Transverse colon (tissue), 4 donors: Measurements from ENCODE around the gene EVA1C. TPM values are rescaled to one million over a fixed set of nuclear protein-coding genes. Genes with fewer than 3 reads are reported as not detected.

ENCODE experiments used
- DNase-seq: peaks from one replicate; pipeline ENCODE4 v3.0.0-alpha.2; 2019
- H3K27ac ChIP-seq, 4 donors: fragments of 200-600 bp; sonication (generic); 2 replicates each; pipeline ENCODE4 v1.5.1; 2016 to 2018; ENCODE audit warnings: inconsistent platforms in 4 of 4
- H3K27me3 ChIP-seq: fragments of 200-600 bp; sonication (generic); 2 replicates; pipeline ENCODE4 v1.5.1; 2017; ENCODE audit warnings: inconsistent platforms
- H3K36me3 ChIP-seq, 4 donors: fragments of 200-600 bp; sonication (generic); 2 replicates each; pipeline ENCODE4 v1.5.1; 2017 to 2019; ENCODE audit warnings: inconsistent platforms in 4 of 4
- H3K4me1 ChIP-seq, 4 donors: fragments of 200-600 bp; sonication (generic); 2 replicates each; pipeline ENCODE4 v1.5.1; 2017 to 2020; ENCODE audit warnings: inconsistent platforms in 4 of 4
- H3K4me3 ChIP-seq, 4 donors: fragments of 200-600 bp; sonication (generic); 1 replicate in 1 of 4; 2 replicates in 3 of 4; pipeline versions ENCODE4 v1.5.1 to v1.6.1; 2017 to 2019; ENCODE audit warnings: inconsistent platforms in 4 of 4
- H3K9me3 ChIP-seq, 2 donors: fragments of 200-600 bp; sonication (generic); 2 replicates each; pipeline ENCODE4 v1.5.1; 2017 to 2019; ENCODE audit warnings: inconsistent platforms in 2 of 2
- CTCF ChIP-seq, 5 experiments: fragments of 200-600 bp in 3 of 5; fragments of 450-650 bp in 2 of 5; sonication (generic) in 3 of 5; IDR thresholded peaks; 1 replicate in 2 of 5; 2 replicates in 3 of 5; pipeline ENCODE4 v1.5.1; 2016 to 2017; ENCODE audit warnings: antibody characterized with exemption in 5 of 5, inconsistent platforms in 3 of 5, mild to moderate bottlenecking in 2 of 5, moderate library complexity in 1 of 5
- EP300 ChIP-seq: sonication (generic); formaldehyde crosslinking; IDR thresholded peaks from one replicate; pipeline ENCODE4 v1.6.1; 2017; ENCODE audit warnings: antibody characterized with exemption, low read depth
- POLR2A ChIP-seq: fragments of 450-650 bp; IDR thresholded peaks from one replicate; pipeline ENCODE4 v1.6.1; 2016; ENCODE audit warnings: antibody characterized with exemption, mild to moderate bottlenecking, moderate library complexity
- POLR2AphosphoS5 ChIP-seq, 3 donors: sonication (generic); formaldehyde crosslinking; IDR thresholded peaks; one replicate each; pipeline ENCODE4 v1.6.1; 2016; ENCODE audit warnings: antibody characterized with exemption in 3 of 3
- WGBS, 2 donors: methylation state at CpG; one replicate each; pipeline ENCODE4 v1.1.5; 2018; ENCODE audit warnings: low coverage in 1 of 2; 5-methylcytosine and 5-hydroxymethylcytosine counted together
- in situ Hi-C, 4 donors: fragments of 200-750 bp; cut with MboI; loops; one replicate each; pipeline versions ENCODE4 v1.15.0 to v1.15.1; 2017; ENCODE audit warnings: low sequenced_read_pairs in 3 of 4, low pct_ligation_motif_present in 1 of 4, low pct_unique_long_range_greater_than_20kb in 1 of 4
- intact Hi-C: fragments of 100-400 bp; cut with DNase I; formaldehyde crosslinking; loops from one replicate; pipeline ENCODE4 v1.15.1; 2023; ENCODE audit warnings: low total_unique reads
- total RNA-seq, 4 donors: library from RNA; depleted of rRNA; stranded (reverse); fragments of >200 nt; gene quantifications; one replicate each; pipeline ENCODE4 v1.1.0, GENCODE V29; 2016

The EVA1C gene
- total RNA-seq, 4 donors from 2014 or later, result 8.6 to 44.1 (median 33.8) TPM

- no peak overlapping the region for H3K4me3 ChIP-seq
- in situ Hi-C loops (no loop called here), intact Hi-C loops (no loop called here)
- peaks cover 0 to 6% (median 3%) of the 10 kb centered on the region in 4 donors for H3K36me3 ChIP-seq
- no peaks in the 10 kb centered on the region for H3K27me3 ChIP-seq
- no peaks in the 10 kb centered on the region for H3K9me3 ChIP-seq
- no peak for DNase-seq
- no peak overlapping the region for H3K27ac ChIP-seq
- TF ChIP-seq POLR2A, result no peak
- TF ChIP-seq EP300, result no peak
- WGBS, 2 donors, result 79 to 80% methylated on average over 4 to 6 of the region's 6 CpGs
- H3K4me1 ChIP-seq, result no peaks in the 10 kb centered on the region
Observed at GRCh38 chr21:32468681-32469111, 56.2 kb downstream of the EVA1C start.

- H3K4me3 ChIP-seq, result no peak overlapping the region
- intact Hi-C loops, result loop anchor here (2.0 kb wide), 1 partner anchor 49 kb away; no protein-coding TSS in a partner anchor
Observed at GRCh38 chr21:32469628-32470027, 57.1 kb downstream of the EVA1C start.

GRCh38 chr21:32470206-32470605 lies 57.7 kb downstream of the EVA1C start:
- Histone ChIP-seq H3K4me3 (no peak overlapping the region), H3K4me1 (peaks cover 2 to 8% (median 4%) of the 10 kb centered on the region in 4 donors), H3K36me3 (peaks cover 0 to 6% (median 1%) of the 10 kb centered on the region in 4 donors), H3K27ac (no peak overlapping the region), H3K9me3 (no peaks in the 10 kb centered on the region), H3K27me3 (no peaks in the 10 kb centered on the region)
- WGBS, 2 donors, result 84 to 96% methylated on average over 8 to 9 of the region's 9 CpGs
- DNase-seq, result no peak
- TF ChIP-seq POLR2AphosphoS5 (IDR thresholded peaks at IDR 0.05), result no peak
- no peak for TF ChIP-seq POLR2A
- TF ChIP-seq CTCF (IDR thresholded peaks at IDR 0.05), result no peak
- no peak for TF ChIP-seq EP300
- in situ Hi-C loops, result no loop called here
- intact Hi-C loops, result loop anchor here (2.0 kb wide), 1 partner anchor 49 kb away; no protein-coding TSS in a partner anchor

More at GRCh38 chr21:32469628-32470027, 57.1 kb downstream of the EVA1C start:
- 90% methylated on average over 4 to 5 of the region's 5 CpGs for WGBS, 2 donors
- DNase-seq, result no peak
- no peaks in the 10 kb centered on the region for H3K27me3 ChIP-seq
- in situ Hi-C loops, result no loop called here
- H3K9me3 ChIP-seq, result no peaks in the 10 kb centered on the region
- no peak for TF ChIP-seq EP300
- TF ChIP-seq CTCF (IDR thresholded peaks at IDR 0.05), result no peak
- no peak for TF ChIP-seq POLR2A
- TF ChIP-seq POLR2AphosphoS5 (IDR thresholded peaks at IDR 0.05), result no peak
- H3K36me3 ChIP-seq, result peaks cover 0 to 6% (median 3%) of the 10 kb centered on the region in 4 donors
- no peak overlapping the region for H3K27ac ChIP-seq
- H3K4me1 ChIP-seq, result peaks cover 0 to 2% (median 0%) of the 10 kb centered on the region in 4 donors

GRCh38 chr21:32472890-32473765 lies 60.6 kb downstream of the EVA1C start:
- in situ Hi-C loops, result no loop called here
- WGBS, 2 donors, result 92 to 94% methylated on average over 11 to 17 of the region's 17 CpGs
- intact Hi-C loops, result no loop called here
- Histone ChIP-seq H3K36me3 (peaks cover 0 to 6% (median 0%) of the 10 kb centered on the region in 4 donors), H3K27me3 (no peaks in the 10 kb centered on the region), H3K4me3 (no peak overlapping the region), H3K9me3 (no peaks in the 10 kb centered on the region), H3K4me1 (peaks cover 2 to 25% (median 13%) of the 10 kb centered on the region in 4 donors), H3K27ac (no peak overlapping the region)
- no peak for DNase-seq
- no peak for TF ChIP-seq CTCF (IDR thresholded peaks at IDR 0.05)
- no peak for TF ChIP-seq POLR2AphosphoS5 (IDR thresholded peaks at IDR 0.05)
- no peak for TF ChIP-seq EP300
- TF ChIP-seq POLR2A, result no peak
